CD4-positive, alpha-beta T cell treated with Interleukin-12 subunit alpha and Interleukin-12 subunit beta, for 1 hour (primary cell): Measurements from ENCODE around the gene POLDIP3.

ENCODE experiments used
- DNase-seq: peaks from one replicate; pipeline ENCODE4 v3.0.0-alpha.2; 2020

The POLDIP3 gene, protein sequence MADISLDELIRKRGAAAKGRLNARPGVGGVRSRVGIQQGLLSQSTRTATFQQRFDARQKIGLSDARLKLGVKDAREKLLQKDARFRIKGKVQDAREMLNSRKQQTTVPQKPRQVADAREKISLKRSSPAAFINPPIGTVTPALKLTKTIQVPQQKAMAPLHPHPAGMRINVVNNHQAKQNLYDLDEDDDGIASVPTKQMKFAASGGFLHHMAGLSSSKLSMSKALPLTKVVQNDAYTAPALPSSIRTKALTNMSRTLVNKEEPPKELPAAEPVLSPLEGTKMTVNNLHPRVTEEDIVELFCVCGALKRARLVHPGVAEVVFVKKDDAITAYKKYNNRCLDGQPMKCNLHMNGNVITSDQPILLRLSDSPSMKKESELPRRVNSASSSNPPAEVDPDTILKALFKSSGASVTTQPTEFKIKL

DNA sequence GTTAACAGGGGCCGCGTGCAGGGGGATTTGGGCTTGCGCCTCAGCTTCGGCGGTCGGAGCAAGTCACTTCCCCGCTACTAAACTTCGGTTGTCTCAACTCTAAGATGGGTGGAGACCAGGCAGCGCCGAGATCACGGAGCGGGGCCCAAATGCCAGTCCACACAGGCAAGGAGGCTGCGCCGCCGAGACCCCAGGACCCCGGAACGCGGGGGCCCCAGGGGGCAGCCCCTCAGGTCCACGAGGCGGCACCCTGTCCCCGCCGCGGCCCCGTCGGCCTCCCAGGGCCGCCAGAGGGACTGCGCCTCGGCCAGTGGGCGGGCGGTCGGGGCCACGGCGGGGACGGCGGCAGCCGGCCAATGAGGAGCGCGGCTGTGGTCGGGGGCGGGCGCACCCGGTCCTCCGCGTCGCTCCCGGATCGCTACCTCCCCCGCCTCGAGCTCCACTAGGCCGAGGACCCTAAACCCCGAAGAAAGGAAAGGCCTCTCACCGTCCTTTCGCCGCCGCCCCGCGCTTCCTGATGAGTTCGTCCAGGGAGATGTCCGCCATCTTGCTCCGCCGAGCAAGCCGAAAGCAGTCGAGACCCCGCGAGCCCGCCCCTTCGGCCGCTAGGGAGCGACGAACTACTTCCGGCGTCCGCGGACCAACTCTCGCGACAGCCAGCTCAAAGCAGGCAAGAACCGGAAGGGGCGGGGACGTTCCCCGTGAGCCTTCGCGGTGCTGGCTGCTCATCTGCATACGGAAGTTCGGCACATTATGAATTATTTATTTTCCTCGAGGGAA, at the start of gene POLDIP3:
TSS of gene POLDIP3 (minus strand) at position 572 of the 780 bp plus-strand sequence. CDS start at position 546, 26 bp downstream.
- peak; percentile 99 for DNase-seq

DNA sequence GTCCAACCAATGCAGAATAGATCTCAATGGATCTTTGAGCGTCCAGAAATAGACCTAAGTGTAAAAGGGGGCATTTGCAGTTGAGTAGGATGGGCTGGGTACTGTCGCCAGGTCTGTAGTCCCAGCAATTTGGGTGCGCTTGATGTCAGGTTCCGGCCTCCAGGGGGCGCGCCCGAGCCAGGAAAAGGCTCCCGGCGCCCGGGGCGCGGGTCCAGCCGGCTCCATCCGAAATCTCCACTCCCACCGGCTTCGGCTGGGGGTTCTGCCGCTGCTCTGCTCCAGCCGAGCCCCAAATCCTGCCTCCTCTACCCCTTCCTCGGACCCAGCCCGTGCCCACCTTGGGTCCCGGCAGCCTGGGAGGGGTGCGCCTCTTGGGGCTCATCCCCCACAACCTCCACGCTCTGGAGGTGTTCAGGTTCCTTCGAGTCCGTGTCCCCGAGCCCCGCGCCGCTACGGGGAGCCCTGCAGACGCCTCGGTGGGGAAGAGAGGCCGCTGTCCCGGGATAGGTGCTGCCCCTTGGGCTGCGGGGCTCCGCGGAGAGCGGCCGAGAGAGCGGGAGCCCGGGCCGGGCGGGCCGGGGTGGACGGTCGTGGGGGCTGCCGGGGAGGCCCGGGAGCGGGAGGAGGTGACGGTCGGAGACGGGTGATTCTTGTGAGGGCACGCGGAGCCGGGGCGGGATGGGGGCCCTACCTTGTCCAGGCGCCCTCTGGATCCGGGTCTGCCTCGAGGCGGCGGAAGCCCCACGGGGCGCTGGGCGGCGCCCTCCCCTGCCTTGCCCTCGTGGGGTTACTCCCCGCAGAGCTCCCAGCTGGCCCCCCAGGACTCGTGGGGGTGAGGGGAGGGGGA, 47.5 kb upstream of the POLDIP3 start:
- DNase-seq, result peak; percentile 80

DNA sequence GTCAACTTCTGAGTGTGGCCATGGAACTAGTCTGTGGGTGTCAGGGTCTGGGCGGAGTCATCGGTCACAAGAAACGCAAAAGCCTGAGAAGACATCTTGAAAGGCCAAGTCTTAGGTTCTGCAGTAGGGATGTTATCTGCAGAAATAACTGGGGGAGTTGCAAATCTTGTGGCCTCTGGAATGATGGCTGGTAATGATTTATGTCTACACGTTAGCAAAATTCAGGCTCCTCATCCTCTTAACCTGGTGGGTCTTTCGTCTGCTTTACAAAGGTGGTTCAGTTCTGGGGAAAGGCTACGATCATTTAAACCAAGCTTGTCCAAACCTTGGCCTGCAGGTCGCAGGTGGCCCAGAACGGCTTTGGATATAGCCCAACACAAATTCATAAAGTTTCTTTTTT, 41.9 kb upstream of the POLDIP3 start:
- no peak for DNase-seq

DNA sequence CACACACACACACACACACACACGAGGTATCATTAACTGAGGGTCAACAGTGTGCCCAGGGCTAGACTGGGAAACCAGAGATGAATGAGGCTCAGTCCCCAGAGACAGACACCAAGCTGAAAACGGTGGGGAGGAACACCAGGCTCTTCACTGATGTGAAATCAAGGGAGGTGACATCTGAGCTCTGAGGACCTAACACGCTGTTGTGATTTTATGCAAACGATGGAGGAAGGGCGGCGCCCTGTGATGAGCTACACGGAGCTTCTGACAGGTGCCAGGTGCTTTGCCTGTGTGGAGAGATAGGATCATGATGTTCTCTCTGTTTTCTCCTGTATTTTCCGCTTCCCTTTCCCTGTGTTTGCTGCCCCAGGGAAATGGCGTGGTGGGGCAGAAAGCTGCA, 41.0 kb upstream of the POLDIP3 start:
- no peak for DNase-seq

DNA sequence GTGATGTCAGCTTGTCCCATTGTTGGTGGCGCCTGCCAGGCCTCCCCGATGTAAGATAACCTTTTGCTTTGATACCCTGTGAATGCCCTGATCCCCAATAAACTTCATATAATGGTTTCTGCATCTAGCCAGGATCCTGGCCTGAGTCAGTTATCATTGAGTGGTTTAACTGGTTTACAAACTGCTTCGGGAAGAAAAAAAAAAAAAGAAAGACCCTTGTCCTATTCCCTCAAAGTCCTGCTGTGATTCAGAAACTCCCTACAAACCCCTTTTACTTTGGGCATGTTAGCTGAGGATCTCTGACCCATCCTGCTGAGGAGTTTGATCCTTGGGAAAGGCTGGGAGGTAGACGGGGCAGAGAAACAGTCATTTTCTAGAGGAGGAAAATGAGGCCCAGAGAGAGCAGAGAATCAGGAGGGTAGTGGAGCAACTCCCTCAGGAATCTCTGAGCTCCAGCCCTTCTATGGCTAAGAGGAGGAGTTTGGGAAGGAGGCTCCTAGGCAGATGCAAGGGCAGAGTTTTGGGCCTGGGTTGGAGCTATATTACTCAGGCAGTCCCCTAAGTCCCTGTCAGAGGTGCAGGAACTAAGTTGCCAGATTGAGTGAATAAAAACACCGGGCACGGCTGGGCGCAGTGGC, 39.9 kb upstream of the POLDIP3 start:
- no peak for DNase-seq

DNA sequence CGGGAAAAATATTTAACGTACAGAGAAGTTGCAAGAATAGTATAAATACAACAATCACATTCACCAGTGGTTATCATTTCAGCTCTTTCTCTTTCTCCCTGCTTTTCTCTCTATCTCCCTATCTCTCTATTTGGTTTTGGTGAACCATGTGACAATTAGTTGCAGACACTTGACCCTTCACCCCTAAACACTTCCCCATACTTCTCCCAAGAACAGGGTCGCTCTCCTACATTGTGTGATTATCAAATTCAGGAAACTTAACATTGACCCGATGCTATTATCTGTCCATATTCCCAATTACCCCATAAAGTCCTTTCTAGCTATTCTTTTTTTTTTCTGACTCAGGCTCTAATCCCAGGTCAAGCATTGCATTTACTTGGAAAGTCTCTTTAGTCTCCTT, 39.3 kb upstream of the POLDIP3 start:
- no peak for DNase-seq

DNA sequence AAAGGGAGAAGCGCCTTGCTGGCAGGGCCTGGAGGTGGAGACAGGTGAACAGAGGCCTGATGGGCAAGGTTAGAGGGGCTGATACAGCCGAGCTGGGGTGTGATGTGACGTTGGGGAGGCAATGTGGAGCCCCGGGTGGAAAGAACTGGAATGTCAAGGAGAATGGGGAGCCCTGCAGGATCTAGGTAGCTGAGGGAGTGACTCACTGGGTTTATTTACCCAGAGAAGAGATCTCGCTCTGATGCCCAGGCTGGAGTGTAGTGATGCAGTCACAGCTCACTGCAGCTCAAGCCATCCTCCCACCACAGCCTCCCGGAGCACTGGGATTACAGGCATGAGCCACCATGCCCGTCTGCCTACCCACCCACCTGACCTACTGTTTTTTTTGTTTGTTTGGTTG, 36.5 kb upstream of the POLDIP3 start:
- no peak for DNase-seq

DNA sequence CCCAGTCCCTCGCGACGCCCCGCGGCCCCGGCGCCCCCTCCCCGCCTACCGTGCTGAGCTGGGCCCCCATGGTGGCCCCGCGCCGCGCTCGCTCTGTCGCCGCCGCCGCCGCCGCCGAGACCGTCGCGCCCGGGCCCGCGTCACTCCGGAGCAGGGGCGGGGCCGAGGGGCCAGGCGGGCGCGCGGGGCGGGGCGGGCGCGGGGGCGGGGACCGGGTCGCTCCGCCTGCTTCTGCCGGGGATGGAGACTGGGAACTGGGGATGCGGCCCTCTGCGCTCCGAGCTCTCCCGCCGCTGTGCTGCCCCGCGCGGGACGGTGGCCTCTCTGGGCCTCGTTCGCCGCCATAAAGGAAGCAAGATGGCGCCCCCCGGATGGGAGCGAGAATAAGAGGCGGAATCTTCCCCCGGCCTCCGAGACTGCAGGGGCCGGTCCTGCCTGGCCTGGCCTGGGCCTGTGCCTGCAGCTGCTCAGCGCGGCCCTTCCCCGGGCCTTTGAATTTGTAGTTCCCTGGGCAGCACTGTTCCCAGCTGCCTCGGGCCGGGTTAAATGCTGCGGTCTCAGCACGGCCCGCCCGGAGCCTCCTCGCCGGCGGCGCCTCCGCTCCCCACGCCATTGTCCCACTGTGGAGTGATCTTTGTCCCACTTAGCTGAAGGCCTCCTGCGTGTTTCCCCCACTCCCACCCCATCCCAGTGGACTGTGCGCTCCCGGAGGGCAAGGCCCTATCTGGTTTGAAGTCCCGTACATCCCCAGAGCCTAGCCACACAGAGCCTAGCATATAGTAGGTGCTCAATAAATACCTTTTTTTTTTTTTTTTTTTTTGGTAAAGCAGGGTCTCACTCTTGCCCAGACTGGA, 34.8 kb upstream of the POLDIP3 start, which contains the start of gene CYB5R3:
TSS of gene CYB5R3 (minus strand) at position 147 of the 854 bp plus-strand sequence. CDS start at position 70, 77 bp downstream.
- peak; percentile 81 for DNase-seq

DNA sequence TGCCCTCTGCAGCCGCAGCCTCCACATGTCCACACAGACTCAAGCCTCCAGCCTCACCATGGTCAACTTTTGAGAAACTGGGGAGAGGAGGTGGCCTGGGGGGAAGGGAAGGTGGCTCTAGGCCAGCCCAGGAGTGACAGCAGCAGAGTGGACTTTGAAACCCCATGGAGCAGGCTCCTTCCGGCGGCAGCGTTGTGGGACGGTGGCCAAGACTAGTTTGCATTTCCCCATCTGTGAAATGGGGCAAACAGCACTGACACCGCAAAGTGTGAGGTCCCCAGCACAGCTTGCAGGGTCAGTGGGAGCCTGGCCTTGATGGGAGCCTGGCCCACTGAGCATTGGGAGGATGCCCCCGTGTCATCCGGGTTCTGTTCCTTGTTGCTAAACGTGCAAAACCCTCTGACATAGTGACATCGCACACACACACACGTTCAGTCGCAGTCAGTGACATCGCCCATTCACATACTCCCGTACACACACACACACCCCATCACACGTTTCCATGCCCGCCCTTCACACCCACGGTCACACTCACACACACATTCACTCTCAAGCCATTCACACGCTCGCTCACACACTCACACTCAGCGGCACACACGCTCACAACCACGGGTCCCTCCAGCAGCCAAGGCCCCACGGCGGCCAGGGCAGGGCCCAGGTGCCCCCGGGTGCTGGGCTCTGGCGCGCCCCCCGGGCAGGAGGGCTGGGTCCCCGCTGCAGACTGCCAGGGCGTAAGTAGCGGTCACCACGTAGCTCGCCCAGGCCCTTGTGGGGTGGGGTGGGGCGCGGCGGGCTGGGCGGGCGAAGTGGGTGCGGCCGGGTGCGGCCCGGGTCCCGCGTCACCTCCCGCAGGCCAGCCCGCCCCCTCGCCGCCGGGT, 33.9 kb upstream of the POLDIP3 start:
- DNase-seq, result peak; percentile 50

DNA sequence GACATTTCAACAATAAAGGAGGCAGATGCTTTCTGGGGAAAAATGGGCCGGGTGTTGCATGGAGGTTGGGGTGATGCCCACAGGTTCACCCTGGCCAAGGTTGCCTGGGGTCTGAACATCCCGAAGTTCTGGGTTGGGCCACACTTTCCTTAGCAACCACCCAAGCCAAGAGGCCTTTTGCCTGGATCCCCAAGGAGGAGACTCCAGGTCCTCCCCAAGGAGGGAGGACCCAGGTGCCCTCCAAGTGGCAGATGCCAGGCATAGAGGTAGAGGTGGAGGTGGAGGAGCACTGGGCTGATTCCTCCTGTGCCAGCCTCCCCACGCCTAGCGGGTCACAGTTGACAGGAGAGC, 33.3 kb upstream of the POLDIP3 start:
- no peak for DNase-seq

DNA sequence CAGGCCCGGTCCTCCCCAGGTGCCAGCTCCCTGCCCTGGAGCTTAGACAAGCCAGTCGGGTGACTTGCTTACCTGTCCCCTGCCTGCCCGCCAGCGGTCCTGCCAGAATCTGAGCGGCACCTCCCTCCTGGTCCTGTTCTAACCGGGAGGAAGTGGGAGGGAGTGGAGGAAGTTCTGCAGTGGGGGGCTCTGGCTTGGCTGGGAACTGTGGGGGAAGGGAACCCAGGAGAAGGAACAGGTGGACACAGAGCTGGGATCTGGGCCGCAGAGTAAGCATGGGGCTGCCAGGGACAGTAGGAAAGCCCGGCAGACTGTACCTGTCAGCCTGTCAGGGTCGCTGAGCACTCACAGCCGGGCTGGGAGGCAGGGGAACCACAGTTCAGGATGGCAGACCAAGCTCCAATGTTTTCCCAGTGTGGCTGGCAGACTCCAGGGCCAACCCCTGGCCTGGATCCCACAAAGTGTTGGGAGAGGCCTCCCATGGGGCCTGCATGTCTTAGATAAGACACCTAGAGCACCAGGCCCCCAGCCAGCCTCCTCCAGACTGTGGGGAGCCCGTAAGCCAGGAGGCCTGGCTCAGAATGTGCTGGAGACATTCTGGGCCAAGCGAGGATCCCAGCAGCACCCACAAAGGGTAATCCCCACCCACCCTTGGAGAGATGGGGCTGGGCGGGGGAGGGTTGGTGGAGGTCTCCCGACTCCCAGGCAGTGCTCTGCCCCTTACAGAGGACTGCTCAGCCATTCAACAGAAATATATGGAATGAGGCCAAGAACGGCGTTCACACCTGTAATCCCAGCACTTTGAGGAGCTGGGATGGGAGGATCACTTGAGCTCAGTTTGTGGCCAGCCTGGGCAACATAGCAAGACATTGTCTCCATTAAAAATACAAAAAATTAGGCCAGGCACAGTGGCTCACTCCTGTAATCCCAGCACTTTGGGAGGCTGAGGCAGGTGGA, 32.2 kb upstream of the POLDIP3 start:
- DNase-seq, result no peak

DNA sequence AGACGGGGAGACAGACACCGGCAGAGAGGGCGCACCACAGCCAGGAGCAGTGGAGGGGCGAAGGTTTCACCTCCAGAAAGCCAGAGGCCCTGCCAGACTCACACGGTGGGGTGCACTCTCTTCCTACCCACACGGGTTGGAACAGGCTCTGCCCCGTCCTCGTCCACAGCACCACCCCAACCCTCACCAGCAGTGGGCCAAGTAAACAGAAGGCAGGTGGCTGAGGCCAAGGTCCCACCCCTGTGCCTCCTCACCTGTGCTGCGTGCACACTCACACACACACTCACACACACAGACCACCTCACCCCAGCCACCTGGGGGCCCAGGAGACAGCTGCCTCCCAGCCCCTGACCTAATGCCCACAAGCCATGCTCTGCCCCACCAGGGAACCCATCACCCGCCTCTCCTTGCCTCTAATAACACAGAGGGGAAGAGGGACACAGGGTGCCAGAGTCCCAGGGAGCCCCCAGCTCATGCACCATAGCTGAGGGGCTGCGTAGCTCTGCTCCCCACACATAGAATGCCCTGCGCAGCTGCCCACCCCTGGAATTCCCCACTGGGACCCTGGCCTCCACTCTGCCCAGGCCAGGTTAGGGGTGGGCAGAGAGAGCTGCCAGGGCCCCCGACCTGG, 31.4 kb upstream of the POLDIP3 start:
- DNase-seq, result no peak

DNA sequence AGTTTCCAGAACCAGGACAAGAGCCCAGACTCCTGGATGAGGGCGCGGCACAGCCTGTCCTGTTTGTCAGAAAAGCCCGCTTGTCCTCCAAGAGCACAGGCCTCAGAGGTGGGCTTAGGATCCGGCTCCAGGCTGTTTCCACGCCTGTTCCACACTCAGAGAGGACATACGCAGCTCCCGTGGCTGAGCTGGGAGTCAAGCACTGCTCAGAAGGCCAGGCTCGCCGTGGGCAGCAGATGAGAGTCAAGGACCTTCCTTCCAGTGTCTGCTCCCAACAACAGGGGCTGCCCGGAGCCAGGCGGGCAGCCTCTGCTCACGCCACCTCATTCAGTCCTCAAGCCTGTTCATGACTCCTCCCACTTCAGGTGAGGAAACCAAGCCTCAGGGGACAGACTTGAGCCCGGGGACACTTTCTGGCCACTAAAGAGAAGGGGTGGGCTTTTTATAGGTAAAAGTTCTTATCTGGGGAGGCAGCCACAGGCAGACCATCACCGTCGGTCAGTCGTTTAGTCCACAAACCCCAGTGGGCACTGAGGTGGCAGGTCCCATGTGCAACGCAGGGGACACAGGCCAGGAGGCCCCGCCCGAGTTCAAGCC, 30.8 kb upstream of the POLDIP3 start:
- DNase-seq, result no peak

DNA sequence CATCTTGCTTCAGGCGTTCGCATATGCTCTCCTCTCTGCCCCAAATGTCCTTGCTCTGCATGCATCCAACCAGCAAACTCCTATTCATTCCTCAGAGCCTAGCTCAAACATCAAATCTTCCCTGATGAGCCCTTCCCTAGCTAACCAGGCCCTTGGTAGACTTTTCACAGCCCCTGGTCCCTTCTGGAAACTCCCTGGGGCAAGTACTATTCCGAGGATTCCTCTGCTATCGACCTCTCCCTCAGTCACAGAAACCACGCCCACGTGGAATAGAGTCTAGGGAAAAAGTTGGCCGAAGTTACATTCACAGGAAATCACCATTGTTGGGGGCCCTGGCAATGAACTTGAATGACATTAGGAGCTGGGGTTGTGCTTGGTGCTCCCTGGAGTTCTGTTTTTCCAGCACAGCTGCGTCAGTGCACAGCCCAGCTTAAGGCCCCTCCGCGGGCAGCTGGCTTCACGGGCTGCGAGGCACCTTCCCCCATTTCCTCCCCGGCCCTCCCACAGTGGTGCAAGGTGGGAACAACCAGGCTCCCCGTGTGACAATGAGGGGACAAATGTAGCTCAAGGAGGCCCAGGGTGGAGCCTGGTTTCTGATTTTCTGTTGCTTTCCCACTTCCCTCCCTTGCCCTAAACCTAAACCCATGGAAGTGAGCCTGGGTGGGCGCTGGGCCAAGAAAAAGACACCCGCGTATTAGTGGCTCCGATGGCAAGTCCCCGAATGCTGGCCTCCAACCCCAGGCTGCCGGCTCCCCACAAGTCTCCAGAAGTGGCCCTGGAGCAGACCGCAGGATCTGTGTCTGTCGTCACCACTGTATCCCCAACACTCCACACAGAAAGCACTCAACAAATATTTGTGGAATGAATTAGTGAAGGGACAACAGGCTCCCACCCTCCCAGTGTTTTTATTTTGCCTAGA, 30.0 kb upstream of the POLDIP3 start:
- DNase-seq, result no peak

DNA sequence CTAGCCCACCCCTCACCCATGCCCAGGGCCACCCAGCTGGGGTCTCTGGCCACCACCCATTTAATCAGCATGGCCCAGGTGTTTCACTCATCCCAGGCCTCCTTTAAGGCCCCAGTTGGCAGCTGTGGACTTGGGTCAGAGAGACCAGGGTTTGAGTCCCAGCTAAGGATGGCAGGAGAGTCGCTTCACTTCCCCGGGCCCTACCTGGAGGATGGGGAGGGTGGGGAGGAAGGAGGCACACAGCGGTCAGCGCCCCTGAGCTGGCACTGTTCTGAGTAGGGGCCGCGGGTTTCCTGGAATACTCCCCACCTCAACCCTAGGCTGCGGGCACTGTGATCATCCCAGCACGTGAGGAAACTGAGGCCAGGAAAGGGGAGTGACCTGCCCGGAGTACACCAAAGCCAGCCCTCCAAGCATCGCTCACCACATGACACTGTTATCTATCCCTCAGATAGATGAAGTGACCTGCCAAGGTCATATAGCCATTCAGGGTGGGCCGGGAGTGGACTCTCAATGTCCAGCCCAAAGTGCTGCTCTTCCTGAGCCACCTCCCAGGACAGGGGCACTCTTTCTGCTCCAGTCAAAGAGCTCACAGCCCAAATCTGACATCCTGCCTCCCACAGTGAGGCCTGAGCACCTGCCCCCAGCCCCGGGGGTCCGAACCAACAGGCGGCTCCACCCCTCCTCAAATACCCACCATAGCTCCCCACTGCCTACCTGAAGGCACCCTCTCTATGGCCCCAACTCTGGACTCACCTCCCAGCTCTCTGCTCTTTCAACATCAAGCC, 29.1 kb upstream of the POLDIP3 start:
- no peak for DNase-seq
